K562 (cell line): Measurements from ENCODE around the gene MPST. TPM values are rescaled to one million over a fixed set of nuclear protein-coding genes. Genes with fewer than 3 reads are reported as not detected.

ENCODE experiments used
- ATAC-seq: fragments of 200-7000 bp; cut with Tn5 transposase; 3 replicates; pipeline ENCODE4 v1.9.1; 2020; ENCODE audit warnings: moderate library complexity
- BruUV-seq: library from RNA; stranded (reverse); fragments of 400-500 nt; replicated peaks from 2 replicates; lab custom pipeline; 2021; lab: Mats Ljungman, UMichigan
- CTCF ChIA-PET: fragments of 300-600 bp; formaldehyde crosslinking; extraction: SDS; loops from one replicate; lab custom pipeline; 2021; ENCODE audit warnings: low intra/inter-chr PET ratio; lab: Yijun Ruan, JAX
- POLR2A ChIA-PET: fragments of 300-600, 350-650 bp; sonication (Branson Sonifier 250); formaldehyde crosslinking; extraction: SDS; loops from one replicate; lab custom pipeline; 2021; ENCODE audit warnings: antibody characterized with exemption, inconsistent platforms; lab: Yijun Ruan, JAX
- DNase-seq, 4 experiments: peaks; one replicate each; pipeline versions ENCODE4 v3.0.0 to v3.0.0-alpha.2; 2011 to 2018; ENCODE audit warnings: low spot score in 3 of 4, mixed read lengths in 3 of 4; ENCODE audit errors: extremely low read depth in 1 of 4
- FAIRE-seq: peaks from 2 replicates; lab custom pipeline; 2011; peaks lifted over from hg19 to GRCh38; lab: Jason Lieb, UNC
- H2AFZ ChIP-seq: 2 replicates; pipeline ENCODE4 v1.6.0; 2011; ENCODE audit warnings: low read depth, low read length, control low read depth, inconsistent platforms
- H3K27ac ChIP-seq: fragments of 200-600 bp; 3 replicates; pipeline ENCODE4 v1.8.0; 2011; ENCODE audit warnings: low read depth, mild to moderate bottlenecking, control low read depth, inconsistent platforms, low read length, moderate library complexity, mixed read lengths; ENCODE audit errors: extremely low read depth
- H3K27me3 ChIP-seq, 2 experiments: fragments of 300-600 bp in 1 of 2; 2 replicates in 1 of 2; 3 replicates in 1 of 2; pipeline versions ENCODE4 v1.6.0 to v1.8.0; 2011; ENCODE audit warnings: inconsistent platforms in 2 of 2, low read length in 2 of 2, mild to moderate bottlenecking in 1 of 2, mixed read lengths in 1 of 2, moderate library complexity in 1 of 2; ENCODE audit not compliant: control insufficient read depth in 2 of 2, insufficient read depth in 2 of 2
- H3K36me3 ChIP-seq: fragments of 300-600 bp; 3 replicates; pipeline ENCODE4 v1.8.0; 2011; ENCODE audit warnings: mild to moderate bottlenecking, low read length, inconsistent platforms; ENCODE audit not compliant: control insufficient read depth, insufficient read depth
- H3K4me1 ChIP-seq, 2 experiments: fragments of 200-600 bp in 1 of 2; replicated peaks in 1 of 2; 2 replicates in 1 of 2; 3 replicates in 1 of 2; pipeline versions ENCODE4 v1.5.1 to v1.8.0; 2011; ENCODE audit warnings: inconsistent platforms in 2 of 2, low read length in 2 of 2, mild to moderate bottlenecking in 1 of 2, mixed read lengths in 1 of 2, moderate library complexity in 1 of 2; ENCODE audit not compliant: control insufficient read depth in 2 of 2, insufficient read depth in 2 of 2
- H3K4me2 ChIP-seq: 2 replicates; pipeline ENCODE4 v1.6.1; 2011; ENCODE audit warnings: low read length, control low read depth, inconsistent platforms, mixed read lengths; ENCODE audit not compliant: insufficient read depth
- H3K4me3 ChIP-seq: fragments of 200-600 bp; sonication (generic), shearing (Covaris generic); 2 replicates; pipeline ENCODE4 v1.5.1; 2016; ENCODE audit warnings: control low read depth, inconsistent platforms
- H3K79me2 ChIP-seq: fragments of 200-600 bp; 3 replicates; pipeline ENCODE4 v1.8.0; 2011; ENCODE audit warnings: low read length, inconsistent platforms; ENCODE audit not compliant: control insufficient read depth, insufficient read depth
- H3K9ac ChIP-seq, 2 experiments: 2 replicates each; pipeline versions ENCODE4 v1.6.0 to v1.6.1; 2011; ENCODE audit warnings: low read depth in 2 of 2, low read length in 2 of 2, control low read depth in 1 of 2, inconsistent platforms in 1 of 2, mild to moderate bottlenecking in 1 of 2, mixed read lengths in 1 of 2; ENCODE audit not compliant: insufficient read depth in 1 of 2
- H3K9me1 ChIP-seq: one replicate; pipeline ENCODE4 v1.6.0; 2011; ENCODE audit warnings: inconsistent platforms, mild to moderate bottlenecking, low read length, moderate library complexity; ENCODE audit not compliant: control insufficient read depth, insufficient read depth
- H3K9me3 ChIP-seq: replicated peaks from 2 replicates; pipeline ENCODE4 v1.5.1; 2011; ENCODE audit warnings: low read depth, low read length, inconsistent platforms; ENCODE audit not compliant: control insufficient read depth, insufficient read depth
- H4K20me1 ChIP-seq: replicated peaks from 2 replicates; pipeline ENCODE4 v1.6.1; 2011; ENCODE audit warnings: low read length, inconsistent platforms, mixed read lengths; ENCODE audit not compliant: control insufficient read depth, insufficient read depth
- BHLHE40 ChIP-seq: IDR thresholded peaks from 2 replicates; pipeline ENCODE4 v1.6.1; 2011; ENCODE audit warnings: low read length, improper control_type of control experiment
- CSDE1 ChIP-seq, 2 experiments: fragments of 450-650 bp; IDR thresholded peaks; 2 replicates each; pipeline ENCODE4 v1.6.1; 2016; ENCODE audit warnings: mild to moderate bottlenecking in 1 of 2
- FOXA3 ChIP-seq, 2 experiments: fragments of 450-650 bp in 1 of 2; sonication (generic) in 1 of 2; formaldehyde crosslinking; IDR thresholded peaks in 1 of 2; conservative IDR thresholded peaks in 1 of 2; 2 replicates each; pipeline versions ENCODE4 v1.4.0 to v1.8.0; 2020 to 2022; ENCODE audit warnings: mild to moderate bottlenecking in 2 of 2, missing genetic modification reagents in 1 of 2
- HLTF ChIP-seq: fragments of 450-650 bp; IDR thresholded peaks from 2 replicates; pipeline ENCODE4 v1.6.1; 2016
- KAT7 ChIP-seq: sonication (generic); formaldehyde crosslinking; IDR thresholded peaks from 2 replicates; pipeline ENCODE4 v1.8.0; 2022; ENCODE audit warnings: missing genetic modification reagents, mild to moderate bottlenecking, borderline replicate concordance
- KDM4B ChIP-seq, 2 experiments: fragments of 450-650 bp in 1 of 2; sonication (generic) in 1 of 2; IDR thresholded peaks; 2 replicates each; pipeline ENCODE4 v1.6.1; 2016 to 2017; ENCODE audit warnings: borderline replicate concordance in 2 of 2, antibody characterized with exemption in 1 of 2, low read depth in 1 of 2, mild to moderate bottlenecking in 1 of 2
- MCM7 ChIP-seq, 2 experiments: fragments of 450-650 bp; IDR thresholded peaks; 2 replicates each; pipeline ENCODE4 v1.6.1; 2016 to 2018
- PHF21A ChIP-seq: fragments of 450-650 bp; IDR thresholded peaks from 2 replicates; pipeline ENCODE4 v1.6.1; 2017; ENCODE audit warnings: low read depth, borderline replicate concordance
- PURB ChIP-seq: sonication (generic); formaldehyde crosslinking; IDR thresholded peaks from 2 replicates; pipeline ENCODE4 v1.9.0; 2021; ENCODE audit warnings: low read depth, mild to moderate bottlenecking, missing genetic modification reagents
- ZFX ChIP-seq: sonication (generic); formaldehyde crosslinking; IDR thresholded peaks from 2 replicates; pipeline ENCODE4 v1.8.0; 2022; ENCODE audit warnings: mild to moderate bottlenecking, missing genetic modification reagents, moderate library complexity
- ZNF121 ChIP-seq: sonication (generic); formaldehyde crosslinking; conservative IDR thresholded peaks from 2 replicates; pipeline ENCODE4 v1.8.0; 2022; ENCODE audit warnings: missing genetic modification reagents
- ZSCAN32 ChIP-seq: fragments of 450-650 bp; formaldehyde crosslinking; IDR thresholded peaks from 2 replicates; pipeline ENCODE4 v1.4.0; 2020; ENCODE audit warnings: mild to moderate bottlenecking, moderate library complexity
- WGBS: fragments of 100-300 bp; shearing (Covaris generic); methylation state at CpG from one replicate; pipeline ENCODE4 v1.1.6; 2016; ENCODE audit warnings: low coverage, mixed read lengths; ENCODE audit not compliant: insufficient coverage; ENCODE audit errors: missing lambda C conversion rate; 5-methylcytosine and 5-hydroxymethylcytosine counted together
- in situ Hi-C: fragments of 300-500 bp; cut with MboI; formaldehyde crosslinking; loops from 4 replicates; pipeline ENCODE4 v1.15.0; 2018; ENCODE audit warnings: inconsistent platforms, mixed read lengths
- intact Hi-C: fragments of 100-400 bp; cut with micrococcal nuclease; formaldehyde crosslinking; loops from 2 replicates; pipeline ENCODE4 v1.14.2; 2022
- polyA plus RNA-seq, 8 experiments: library from polyadenylated mRNA; depleted of rRNA in 4 of 8; stranded (reverse) in 5 of 8; unstranded in 3 of 8; fragments of >200 nt; fragmentation: Nextera tagmentation in 2 of 8; fragmentation: Illumina TruSeq in 1 of 8; extraction: Ambion mirVana in 2 of 8; extraction: Trizol in 1 of 8; gene quantifications; 2 replicates each; pipeline versions ENCODE4 v1.2.1 to v1.2.3, GENCODE V29; 2011 to 2014; ENCODE audit warnings: inconsistent platforms in 1 of 8, missing spikeins in 1 of 8
- total RNA-seq, 7 experiments: library from RNA; depleted of rRNA in 6 of 7; stranded (reverse); fragments of >200 nt in 6 of 7; fragmentation: Illumina TruSeq in 2 of 7; extraction: Trizol in 2 of 7; gene quantifications; 2 replicates each; pipeline versions ENCODE4 v1.2.1 to v1.2.3, GENCODE V29; 2011 to 2021; ENCODE audit warnings: low replicate concordance in 1 of 7
- TF ChIP-seq, protein P1 (sequence below): fragments of 250-450 bp; sonication (Bioruptor Pico); IDR thresholded peaks from 2 replicates; pipeline ENCODE4 v1.8.0; 2021; ENCODE audit warnings: moderate library complexity, mild to moderate bottlenecking, inconsistent platforms
- TF ChIP-seq, protein P2 (sequence below): fragments of 250-450 bp; sonication (Bioruptor Pico); IDR thresholded peaks from 2 replicates; pipeline ENCODE4 v1.6.1; 2021; ENCODE audit warnings: mild to moderate bottlenecking

The MPST gene
- total and polyA plus RNA-seq, 9 of the 15 experiments (the other 6 are each of a cell fraction or from before 2014, with no cell fraction given), result 0.65 to 104 (median 24.3) TPM

DNA sequence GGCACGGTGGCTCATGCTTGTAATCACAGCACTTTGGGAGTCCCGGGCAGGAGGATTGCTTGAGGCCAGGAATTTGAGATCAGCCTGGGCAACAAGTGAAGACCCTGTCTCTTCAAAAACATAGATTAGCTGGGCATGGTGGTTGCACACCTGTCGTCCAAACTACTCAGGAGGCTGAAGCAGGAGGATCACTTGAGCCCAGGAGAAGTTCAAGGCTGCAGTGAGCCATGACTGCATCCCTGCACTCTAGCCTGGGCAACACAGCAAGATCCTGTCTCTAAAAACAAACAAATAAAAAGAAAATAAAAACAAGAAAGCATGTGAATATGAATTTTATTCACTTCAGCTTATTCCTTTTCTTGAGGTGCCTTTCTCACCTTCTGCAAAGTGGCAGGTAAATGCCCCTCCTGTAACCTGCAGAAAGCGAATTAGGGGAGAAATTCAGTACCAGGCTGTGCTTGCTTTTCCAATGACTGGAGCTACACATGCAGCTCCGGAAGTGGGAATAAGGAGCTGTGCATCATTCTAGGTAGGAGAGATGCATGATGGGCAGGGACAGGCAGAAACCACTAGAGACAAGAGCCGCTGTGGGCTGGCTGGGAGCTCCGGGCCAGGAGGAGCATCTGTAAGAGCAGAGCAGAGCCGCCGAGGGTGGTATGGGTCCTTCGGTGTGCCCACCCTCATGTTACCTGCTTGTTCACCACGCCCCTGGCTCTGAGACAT lies 17.3 kb downstream of the MPST start:
- ChIA-PET CTCF (no interaction called here), POLR2A (no interaction called here)
- Histone ChIP-seq H3K36me3 (no peaks in the 10 kb centered on the region), H3K4me2 (no peak overlapping the region), H3K9me3 (no peaks in the 10 kb centered on the region), H3K79me2 (no peaks in the 10 kb centered on the region), H4K20me1 (no peaks in the 10 kb centered on the region), H2AFZ (no peak overlapping the region), H3K27me3 (peaks cover 4 to 9% of the 10 kb centered on the region in 2 experiments; a peak in 2 of 5 replicates), H3K9ac (no peak overlapping the region), H3K4me3 (no peak overlapping the region), H3K27ac (no peak overlapping the region), H3K9me1 (no peaks in the 10 kb centered on the region), H3K4me1 (peaks cover 4 to 7% of the 10 kb centered on the region in 2 experiments; a peak in 4 of 5 replicates)
- intact Hi-C loops (no loop called here), in situ Hi-C loops (no loop called here)
- DNase-seq (no peak), FAIRE-seq (no peak), ATAC-seq (no peak)
- TF ChIP-seq HLTF, result no peak
- TF ChIP-seq ZNF121 (CRISPR knock-in tag), result peak; percentile 67; the same call in 1 of the 2 replicates
- WGBS, result 5% methylated on average over 10 of the region's 11 CpGs
- no TSS peak for BruUV-seq

GRCh38 chr22:37037669-37038068 lies 18.1 kb downstream of the MPST start:
- FAIRE-seq (no peak), ATAC-seq (no peak), DNase-seq (no peak)
- no peaks in the 10 kb centered on the region for H3K9me3 ChIP-seq
- 5% methylated on average over 13 of the region's 14 CpGs for WGBS
- BruUV-seq, result no TSS peak
- no peaks in the 10 kb centered on the region for H4K20me1 ChIP-seq
- H3K9me1 ChIP-seq, result no peaks in the 10 kb centered on the region
- in situ Hi-C loops (no loop called here), intact Hi-C loops (no loop called here)
- no peak overlapping the region for H2AFZ ChIP-seq
- CTCF ChIA-PET, result no interaction called here
- H3K4me1 ChIP-seq, result peaks cover 0 to 6% of the 10 kb centered on the region in 2 experiments; a peak in 2 of 5 replicates
- H3K9ac ChIP-seq, result peak overlapping the region in 1 of 2 experiments; percentile 26; a peak in 1 of 4 replicates
- H3K4me3 ChIP-seq, result no peak overlapping the region
- H3K79me2 ChIP-seq, result no peaks in the 10 kb centered on the region
- H3K27me3 ChIP-seq, result peaks cover 4 to 9% of the 10 kb centered on the region in 2 experiments; a peak in 2 of 5 replicates
- H3K4me2 ChIP-seq, result no peak overlapping the region
- no peaks in the 10 kb centered on the region for H3K36me3 ChIP-seq
- no peak overlapping the region for H3K27ac ChIP-seq
- POLR2A ChIA-PET, result no interaction called here
- no peak for TF ChIP-seq PURB (CRISPR knock-in tag)
- TF ChIP-seq KDM4B (IDR thresholded peaks at IDR 0.05; ENCODE audit: borderline replicate concordance in 2 of 2, low read depth in 1 of 2), result no peak
- TF ChIP-seq, protein P1, sequence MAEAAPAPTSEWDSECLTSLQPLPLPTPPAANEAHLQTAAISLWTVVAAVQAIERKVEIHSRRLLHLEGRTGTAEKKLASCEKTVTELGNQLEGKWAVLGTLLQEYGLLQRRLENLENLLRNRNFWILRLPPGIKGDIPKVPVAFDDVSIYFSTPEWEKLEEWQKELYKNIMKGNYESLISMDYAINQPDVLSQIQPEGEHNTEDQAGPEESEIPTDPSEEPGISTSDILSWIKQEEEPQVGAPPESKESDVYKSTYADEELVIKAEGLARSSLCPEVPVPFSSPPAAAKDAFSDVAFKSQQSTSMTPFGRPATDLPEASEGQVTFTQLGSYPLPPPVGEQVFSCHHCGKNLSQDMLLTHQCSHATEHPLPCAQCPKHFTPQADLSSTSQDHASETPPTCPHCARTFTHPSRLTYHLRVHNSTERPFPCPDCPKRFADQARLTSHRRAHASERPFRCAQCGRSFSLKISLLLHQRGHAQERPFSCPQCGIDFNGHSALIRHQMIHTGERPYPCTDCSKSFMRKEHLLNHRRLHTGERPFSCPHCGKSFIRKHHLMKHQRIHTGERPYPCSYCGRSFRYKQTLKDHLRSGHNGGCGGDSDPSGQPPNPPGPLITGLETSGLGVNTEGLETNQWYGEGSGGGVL (CRISPR knock-in tag), result no peak
- TF ChIP-seq PHF21A, result no peak
- TF ChIP-seq ZFX (CRISPR knock-in tag), result no peak
- TF ChIP-seq BHLHE40, result no peak
- TF ChIP-seq CSDE1 (IDR thresholded peaks at IDR 0.05), result no peak
- TF ChIP-seq MCM7 (IDR thresholded peaks at IDR 0.05), result no peak
- TF ChIP-seq KAT7 (CRISPR knock-in tag), result no peak
- TF ChIP-seq, protein P2, sequence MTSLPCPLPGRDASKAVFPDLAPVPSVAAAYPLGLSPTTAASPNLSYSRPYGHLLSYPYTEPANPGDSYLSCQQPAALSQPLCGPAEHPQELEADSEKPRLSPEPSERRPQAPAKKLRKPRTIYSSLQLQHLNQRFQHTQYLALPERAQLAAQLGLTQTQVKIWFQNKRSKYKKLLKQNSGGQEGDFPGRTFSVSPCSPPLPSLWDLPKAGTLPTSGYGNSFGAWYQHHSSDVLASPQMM, result no peak
- TF ChIP-seq FOXA3 (CRISPR knock-in tag; conservative IDR thresholded peaks at IDR 0.05 in 1 of 2, IDR thresholded peaks at IDR 0.05 in 1 of 2), result no peak
- no peak for TF ChIP-seq ZSCAN32
- TF ChIP-seq HLTF, result no peak
